RPMI7951 (cell line): Measurements from ENCODE around the gene SHROOM2. TPM values are rescaled to one million over a fixed set of nuclear protein-coding genes. Genes with fewer than 3 reads are reported as not detected.
"Not testable (repeated sequence)": the region's sequence is repeated elsewhere in the genome, so short reads cannot be mapped to it uniquely, and the experiment has no call there.

ENCODE experiments used
- DNase-seq: peaks from one replicate; pipeline ENCODE4 v3.0.0-alpha.2; 2012; ENCODE audit warnings: low read depth
- total RNA-seq: library from RNA; depleted of rRNA; stranded (reverse); fragments of >200 nt; shearing (Covaris generic); gene quantifications from 2 replicates; pipeline ENCODE4 v1.2.3, GENCODE V29; 2014; rRNA removed

Gene SHROOM2
- total RNA-seq = 27.3 and 29.3 TPM in 2 replicates

DNA sequence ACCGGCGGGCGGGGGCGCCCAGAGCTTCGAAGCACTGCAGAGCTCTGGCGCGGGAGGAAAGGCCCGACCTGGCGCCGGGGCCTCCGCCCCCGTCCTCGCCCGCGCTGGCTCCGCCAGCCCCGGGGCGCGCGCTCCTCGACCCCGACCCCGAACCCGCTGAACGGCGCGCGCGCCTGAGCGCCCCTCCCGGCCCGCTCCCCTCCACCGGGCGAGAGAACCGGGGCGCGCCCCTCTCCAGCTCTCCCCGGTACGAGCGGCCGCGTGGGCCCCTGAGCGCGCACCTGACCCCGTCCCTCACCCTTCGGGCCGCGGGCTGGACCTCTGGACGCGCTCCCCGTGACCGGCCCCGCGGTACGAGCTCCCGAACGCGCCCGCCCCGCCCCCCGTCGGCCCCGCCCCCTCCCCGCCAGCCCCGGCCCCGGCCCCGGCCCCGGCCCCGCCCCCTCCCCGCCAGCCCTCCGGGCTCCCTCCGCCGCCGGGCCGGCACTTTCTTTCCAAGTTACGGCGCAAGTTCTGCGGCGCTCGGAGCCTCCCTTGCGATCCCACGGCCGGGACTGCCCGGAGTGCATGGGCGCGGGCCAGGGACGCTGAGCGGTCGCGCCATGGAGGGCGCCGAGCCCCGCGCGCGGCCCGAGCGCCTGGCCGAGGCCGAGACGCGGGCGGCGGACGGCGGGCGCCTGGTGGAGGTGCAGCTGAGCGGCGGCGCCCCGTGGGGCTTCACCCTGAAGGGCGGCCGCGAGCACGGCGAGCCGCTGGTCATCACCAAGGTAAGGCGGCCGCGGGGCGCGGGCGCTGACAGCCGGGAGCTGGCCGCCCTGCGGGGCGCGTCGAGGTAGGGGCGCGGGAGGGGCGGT, at the start of gene SHROOM2:
TSS of gene SHROOM2 (plus strand) at position 486 of the 854 bp plus-strand sequence. CDS start at position 603, 117 bp downstream.
- no peak for DNase-seq

DNA sequence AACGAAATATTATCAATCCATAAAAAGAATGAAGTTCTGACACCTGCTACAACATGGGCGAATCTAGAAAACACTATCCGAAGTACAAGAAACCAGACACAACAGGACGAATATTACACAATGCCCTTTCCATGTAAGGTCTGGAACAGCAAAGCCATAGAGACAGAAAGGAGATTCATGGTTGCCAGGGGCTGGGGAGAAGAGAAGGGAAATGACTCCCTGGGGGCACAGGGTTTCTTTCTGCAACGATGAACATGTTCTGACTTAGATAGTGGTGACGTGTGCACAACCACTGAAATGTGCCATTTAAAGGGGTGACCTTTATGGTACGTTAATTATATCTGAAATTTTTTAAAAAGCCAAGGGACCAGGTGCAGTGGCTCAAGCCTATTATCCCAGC, 48.9 kb upstream of the SHROOM2 start:
- no peak for DNase-seq

- no peak for DNase-seq
Observed at GRCh38 chrX:9738151-9738550, 48.1 kb upstream of the SHROOM2 start.

DNA sequence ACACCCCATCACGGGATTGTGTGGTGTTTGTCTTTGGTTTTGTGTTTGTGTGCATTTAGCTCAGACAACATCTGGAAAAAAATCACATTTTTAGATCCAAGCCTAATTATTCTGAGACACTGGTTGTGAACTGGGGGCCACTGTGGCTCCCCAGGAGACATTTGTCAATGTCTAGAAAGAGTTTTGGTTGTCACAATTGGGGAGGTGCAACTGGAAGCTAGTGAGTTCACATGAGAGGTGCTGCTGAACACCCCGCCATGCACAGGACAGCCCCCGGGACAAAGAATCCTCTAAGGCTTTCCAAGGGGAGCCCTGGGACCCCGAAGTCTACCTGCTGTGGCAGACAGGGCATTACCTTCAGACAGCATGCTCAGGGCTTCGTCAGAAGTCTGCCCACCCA, 47.1 kb upstream of the SHROOM2 start:
- no peak for DNase-seq

DNA sequence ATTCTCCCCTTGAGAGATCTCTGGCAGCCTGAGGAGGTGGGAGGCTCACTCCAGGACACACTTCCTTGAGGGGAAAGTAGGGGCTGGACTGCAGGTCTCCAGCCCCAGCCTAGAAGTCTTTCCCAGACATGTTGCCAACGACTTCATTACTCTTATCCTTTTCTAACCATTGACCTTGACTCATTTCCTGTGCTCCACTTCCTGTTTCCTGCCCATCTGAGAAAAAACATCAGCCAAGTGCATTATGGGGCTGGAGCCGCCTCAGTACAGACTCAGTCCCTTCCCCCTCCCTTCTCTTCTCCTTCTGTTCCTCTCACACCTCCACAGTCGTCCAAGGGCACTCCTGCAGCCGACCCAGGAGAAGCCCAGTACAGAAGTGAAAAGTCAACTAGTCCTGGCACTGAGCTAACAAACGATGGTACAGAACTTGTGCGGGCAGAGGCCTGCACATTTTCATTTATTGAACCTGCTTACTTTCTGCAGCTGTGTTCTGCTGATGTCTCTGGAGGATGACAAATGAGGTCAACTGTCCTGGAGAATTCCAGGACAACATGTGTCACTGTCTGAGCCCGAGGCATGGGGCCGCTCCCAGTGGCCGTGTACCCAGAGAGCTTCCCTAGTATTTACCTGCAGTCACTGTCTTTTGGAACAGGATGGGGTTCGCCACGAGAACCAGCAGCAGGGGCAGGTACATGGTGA, 40.7 kb upstream of the SHROOM2 start:
- DNase-seq = peak; percentile 82

DNA sequence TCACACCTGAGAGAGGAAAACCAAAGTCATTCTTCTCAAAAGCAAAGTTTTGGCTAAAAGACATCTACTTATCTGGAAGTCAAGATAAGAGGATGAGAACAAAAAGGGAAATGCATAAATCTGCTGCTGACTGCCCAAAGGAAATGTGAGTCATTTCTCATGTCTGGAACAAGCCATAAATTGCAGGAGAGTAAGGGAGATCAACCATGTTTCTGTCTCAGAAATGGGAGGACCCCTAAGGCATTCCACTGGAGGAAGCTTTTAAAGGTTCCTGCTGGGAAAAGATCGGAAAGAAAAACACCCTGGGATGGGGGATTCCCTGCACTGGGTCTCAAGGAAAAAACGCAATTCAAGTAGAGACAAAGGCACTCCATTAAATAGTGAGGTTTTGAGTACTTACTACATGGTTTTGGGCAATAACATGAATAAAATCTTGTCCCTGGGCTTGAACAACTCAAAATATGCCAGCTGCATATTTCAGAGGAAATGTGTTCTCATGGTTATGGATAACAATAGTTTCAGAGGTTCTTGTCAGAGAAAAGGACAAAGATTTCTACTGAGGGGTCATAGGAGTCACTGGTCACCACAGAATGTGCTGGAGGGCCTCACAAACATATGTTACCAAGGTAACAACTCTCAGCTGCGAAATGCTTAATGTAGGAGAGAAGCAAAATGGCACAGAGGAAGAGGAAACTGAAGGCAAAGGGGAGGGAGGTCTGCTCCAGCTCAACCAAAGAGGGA, 39.9 kb upstream of the SHROOM2 start:
- peak; percentile 89 for DNase-seq

DNA sequence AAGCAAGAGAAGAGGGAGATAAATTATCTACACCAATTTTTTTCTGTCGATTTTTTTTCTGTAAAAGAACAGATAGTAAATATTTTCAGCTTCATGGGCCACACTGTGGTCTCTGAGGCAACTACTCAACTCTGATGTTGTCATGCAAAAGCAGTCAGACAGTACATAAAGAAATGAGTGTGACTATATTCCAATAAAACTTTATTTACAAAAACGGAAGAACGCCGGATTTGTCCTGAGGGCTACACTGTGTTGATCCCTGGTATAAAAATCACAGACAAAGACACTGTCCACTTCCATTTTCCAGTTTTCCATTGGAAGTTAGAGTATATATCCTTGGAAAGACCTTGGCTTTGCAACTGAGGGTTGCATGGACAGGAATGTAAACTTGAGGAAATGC, 38.6 kb upstream of the SHROOM2 start:
- DNase-seq = no peak

DNA sequence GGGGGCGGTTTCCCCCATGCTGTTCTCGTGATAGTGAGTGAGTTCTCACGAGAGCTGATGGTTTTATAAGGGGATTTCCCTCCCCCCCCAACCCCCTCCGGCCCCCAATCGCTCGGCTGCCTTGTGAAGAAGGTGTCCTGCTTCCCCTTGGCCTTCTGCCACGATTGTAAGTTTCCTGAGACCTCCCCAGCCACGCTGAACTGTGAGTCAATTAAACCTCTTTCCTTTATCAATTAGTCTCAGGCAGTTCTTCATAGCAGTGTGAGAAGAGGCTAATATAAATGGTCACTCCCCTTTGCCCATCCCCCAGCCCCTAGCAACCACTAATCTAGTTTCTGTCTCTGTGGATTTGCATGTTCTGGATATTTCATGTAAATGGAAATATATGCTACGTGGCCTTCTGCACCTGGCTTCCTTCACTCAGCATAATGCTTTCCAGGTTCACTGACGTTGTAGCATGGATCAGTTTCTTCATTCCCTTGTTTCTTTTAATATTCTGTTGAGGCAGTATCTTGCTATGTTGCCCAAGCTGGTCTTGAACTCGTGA, 37.0 kb upstream of the SHROOM2 start:
- DNase-seq = no peak

- no peak for DNase-seq
Observed at GRCh38 chrX:9757366-9757765, 28.9 kb upstream of the SHROOM2 start.

DNA sequence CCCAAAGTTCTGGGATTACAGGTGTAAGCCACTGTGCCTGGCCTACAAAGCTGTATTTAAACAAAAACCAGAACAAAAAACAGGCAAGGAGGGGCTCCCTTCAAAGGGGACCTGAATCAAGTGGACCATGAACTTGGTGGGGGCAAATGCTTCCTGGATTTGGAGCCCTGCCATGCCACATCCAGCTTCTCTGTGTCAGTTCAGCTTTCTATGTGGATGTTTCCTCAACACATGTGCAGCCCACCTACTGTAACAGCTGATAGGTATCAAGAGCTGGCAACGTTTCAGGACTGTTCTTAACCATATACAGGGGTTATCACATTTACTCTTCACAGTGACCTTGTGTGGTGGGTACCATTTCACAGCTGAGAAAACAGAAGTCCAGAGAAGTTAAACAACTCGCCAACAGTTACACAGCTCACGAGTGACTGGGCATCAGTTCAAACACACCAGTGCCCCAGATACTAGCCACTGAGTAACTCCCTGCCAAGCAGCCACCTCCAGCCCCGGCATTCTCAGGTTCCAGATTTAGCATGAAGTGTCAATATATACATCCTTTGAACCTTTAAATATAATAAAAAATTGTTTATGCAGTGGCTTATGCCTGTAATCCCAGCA, 28.1 kb upstream of the SHROOM2 start:
- peak; percentile 1 for DNase-seq

GRCh38 chrX:9759337-9759736, 26.9 kb upstream of the SHROOM2 start:
- no peak for DNase-seq

DNA sequence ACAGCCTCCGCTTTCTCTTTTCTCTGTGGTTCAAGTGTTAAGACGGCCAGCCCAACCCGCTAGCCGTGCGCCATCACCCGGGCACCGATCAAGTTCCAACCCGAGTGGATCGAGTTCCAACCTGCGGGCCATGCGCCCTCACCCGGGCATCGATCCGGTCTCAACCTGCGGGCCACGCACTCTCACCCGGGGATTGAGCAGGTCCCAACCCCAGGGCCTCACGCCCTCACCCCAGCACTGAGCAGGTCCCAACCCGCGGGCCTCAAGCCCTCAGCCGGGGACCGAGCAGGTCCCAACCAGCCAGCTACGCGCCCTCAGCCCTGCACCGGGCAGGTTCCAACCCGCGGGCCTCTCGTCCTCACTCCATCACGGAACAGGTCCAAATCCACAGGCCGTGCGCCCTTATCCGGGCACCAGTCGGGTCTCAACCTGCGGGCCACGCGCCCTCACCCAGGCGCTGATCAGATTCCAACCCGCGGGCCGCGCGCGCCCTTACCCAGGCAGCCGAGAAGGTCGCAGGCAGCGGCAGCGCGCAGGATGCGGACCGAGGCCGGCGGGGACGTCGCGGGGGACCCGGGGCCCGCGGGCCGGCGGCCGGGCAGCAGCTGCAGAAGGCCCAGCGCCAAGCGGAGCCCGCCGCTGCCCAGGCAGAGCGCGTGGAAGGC, 21.0 kb upstream of the SHROOM2 start:
- peak; percentile 50 for DNase-seq

- no peak for DNase-seq
Observed at GRCh38 chrX:9765737-9766097, 20.5 kb upstream of the SHROOM2 start, which contains the start of gene GPR143. Gene GPR143 (minus strand): TSS chrX:9765847. CDS start chrX:9765817, 30 bp downstream.

DNA sequence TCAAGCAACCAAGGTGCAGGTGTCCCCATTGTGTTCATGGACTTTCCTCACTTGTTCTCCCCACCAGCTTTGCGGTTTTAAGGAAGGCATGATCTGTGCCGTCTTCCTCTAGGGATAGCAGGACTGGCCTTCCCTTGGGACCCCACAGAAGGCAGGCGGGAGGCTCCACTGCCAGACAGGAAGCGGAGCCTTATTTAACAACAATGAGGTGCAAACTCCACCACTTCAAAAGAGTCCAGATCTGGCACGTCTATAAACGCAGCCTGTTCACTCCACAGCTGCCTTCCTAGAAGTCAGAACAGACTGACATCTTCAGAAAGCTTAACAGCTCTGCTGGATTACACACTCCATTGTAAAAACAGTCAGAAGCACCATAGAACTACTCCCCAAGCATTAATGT, 18.9 kb upstream of the SHROOM2 start:
- no peak for DNase-seq

- DNase-seq = not testable (repeated sequence)
Observed at GRCh38 chrX:9768321-9768839, 17.8 kb upstream of the SHROOM2 start.

- peak; percentile 72 for DNase-seq
Observed at GRCh38 chrX:9770319-9770718, 15.9 kb upstream of the SHROOM2 start.

GRCh38 chrX:9772943-9773342, 13.3 kb upstream of the SHROOM2 start:
- no peak for DNase-seq

DNA sequence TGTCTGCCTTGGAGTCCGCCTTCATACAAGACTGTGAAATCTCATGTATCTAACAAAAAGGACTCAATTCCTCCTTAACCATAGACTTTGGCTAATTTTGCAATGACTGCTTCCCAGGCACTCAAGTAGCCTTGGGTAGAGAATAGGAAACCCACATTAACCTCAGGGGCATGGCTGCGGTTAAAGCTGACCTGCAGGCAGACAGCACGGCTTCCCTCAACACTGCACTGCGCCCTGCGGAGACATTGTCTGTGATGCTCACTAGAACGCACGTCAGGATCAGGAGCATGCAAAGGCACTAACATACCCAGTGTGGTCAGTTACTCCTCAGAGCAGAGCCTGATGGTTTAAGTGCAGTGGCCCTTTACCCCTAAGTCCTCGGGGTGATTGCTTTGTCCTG, 10.3 kb upstream of the SHROOM2 start:
- peak; percentile 90 for DNase-seq

DNA sequence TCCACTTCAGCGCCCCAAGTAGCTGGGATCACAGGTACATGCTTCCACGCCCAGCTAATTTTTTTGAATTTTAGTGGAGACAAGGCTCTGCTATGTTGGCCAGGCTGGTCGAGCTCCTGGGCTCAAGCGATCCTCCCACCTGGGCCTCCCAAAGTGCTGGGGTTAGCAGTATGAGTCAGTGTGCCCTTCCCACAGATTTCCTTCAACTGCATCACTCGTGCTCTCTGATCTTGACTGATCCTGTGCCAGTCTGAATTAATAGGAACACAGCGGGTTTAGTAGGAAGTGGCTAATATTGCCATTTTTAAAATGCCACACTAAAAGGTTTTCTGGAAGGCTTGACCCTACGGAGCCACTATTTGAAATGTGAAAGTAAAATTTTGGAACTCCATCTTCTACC, 4.3 kb upstream of the SHROOM2 start:
- peak; percentile 75 for DNase-seq

DNA sequence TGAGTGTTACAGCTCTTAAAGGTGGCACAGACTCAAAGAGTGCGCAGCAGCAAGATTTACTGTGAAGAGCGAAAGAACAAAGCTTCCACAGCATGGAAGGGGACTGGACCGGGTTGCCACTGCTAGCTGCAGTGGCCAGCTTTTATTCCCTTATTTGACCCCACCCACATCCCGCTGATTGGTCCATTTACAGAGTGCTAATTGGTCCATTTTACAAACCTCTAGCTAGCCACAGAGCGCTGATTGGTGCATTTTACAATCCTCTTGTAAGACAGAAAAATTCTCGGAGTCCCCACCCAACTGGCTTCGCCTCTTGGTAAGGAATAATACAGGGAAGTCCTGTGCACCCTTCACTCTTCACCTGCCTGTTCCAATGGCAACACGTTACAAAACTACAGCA, 1.9 kb upstream of the SHROOM2 start:
- DNase-seq = no peak
